ENCODE results near the gene VGLL4.

GRCh38 chr3:11564577-11565001 is 79.1 kb downstream of the VGLL4 start:
- no peak for TF ChIP-seq RAD21 (conservative IDR thresholded peaks at IDR 0.05)
- no peak for TF ChIP-seq EZH2 (IDR thresholded peaks at IDR 0.05; ENCODE audit: borderline replicate concordance, insufficient read depth, low read length, poor library complexity, severe bottlenecking)
- TF ChIP-seq SMC3 (conservative IDR thresholded peaks at IDR 0.05; ENCODE audit: poor library complexity), result no peak
